ENCODE results near the gene RBCK1.

DNA sequence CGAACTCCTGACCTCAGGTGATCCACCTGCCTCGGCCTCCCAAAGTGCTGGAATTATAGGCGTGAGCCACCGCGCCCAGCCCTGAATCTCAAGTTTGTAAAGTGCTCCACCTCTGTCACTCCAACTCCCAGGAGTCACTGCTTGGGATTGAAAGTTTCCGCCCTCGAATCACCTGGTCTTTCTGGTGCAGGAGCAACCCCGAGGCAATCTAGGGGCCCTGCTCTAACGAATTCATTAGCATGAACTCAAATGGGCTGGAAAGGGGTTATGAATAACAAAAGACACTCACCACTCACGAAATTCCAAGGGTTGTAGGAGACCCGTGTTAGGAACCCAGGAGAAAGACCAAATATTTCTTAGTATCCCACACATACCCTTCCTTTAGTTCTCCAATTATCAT lies 26.1 kb downstream of the RBCK1 start:
- TF ChIP-seq ZNF8 (CRISPR knock-in tag; IDR thresholded peaks at IDR 0.05) (no peak), ESRRG (CRISPR knock-in tag; IDR thresholded peaks at IDR 0.05) (no peak), PATZ1 (CRISPR knock-in tag; IDR thresholded peaks at IDR 0.05; ENCODE audit: borderline replicate concordance) (no peak), ZFP30 (CRISPR knock-in tag; IDR thresholded peaks at IDR 0.05) (no peak)
- TF ChIP-seq, protein P1, sequence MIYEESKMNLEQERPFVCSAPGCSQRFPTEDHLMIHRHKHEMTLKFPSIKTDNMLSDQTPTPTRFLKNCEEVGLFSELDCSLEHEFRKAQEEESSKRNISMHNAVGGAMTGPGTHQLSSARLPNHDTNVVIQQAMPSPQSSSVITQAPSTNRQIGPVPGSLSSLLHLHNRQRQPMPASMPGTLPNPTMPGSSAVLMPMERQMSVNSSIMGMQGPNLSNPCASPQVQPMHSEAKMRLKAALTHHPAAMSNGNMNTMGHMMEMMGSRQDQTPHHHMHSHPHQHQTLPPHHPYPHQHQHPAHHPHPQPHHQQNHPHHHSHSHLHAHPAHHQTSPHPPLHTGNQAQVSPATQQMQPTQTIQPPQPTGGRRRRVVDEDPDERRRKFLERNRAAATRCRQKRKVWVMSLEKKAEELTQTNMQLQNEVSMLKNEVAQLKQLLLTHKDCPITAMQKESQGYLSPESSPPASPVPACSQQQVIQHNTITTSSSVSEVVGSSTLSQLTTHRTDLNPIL (CRISPR knock-in tag; IDR thresholded peaks at IDR 0.05; ENCODE audit: low read depth) = no peak

Data from SK-N-SH treated with all-trans-retinoic acid at 6 μM for 48 hours (cell line).